Central memory CD8-positive, alpha-beta T cell (primary cell): ENCODE results near the gene NKX3-2.

Source experiments
- ATAC-seq: fragments of 150-1000 bp; cut with Tn5 transposase; replicated peaks from 2 replicates; pipeline ENCODE4 v1.10.0; 2022; ENCODE audit warnings: mild to moderate bottlenecking, moderate FRiP score, moderate number of reproducible peaks; ENCODE audit not compliant: poor library complexity, severe bottlenecking; ENCODE audit errors: extremely low read depth
- DNase-seq, 2 donors: peaks; one replicate each; pipeline ENCODE4 v3.0.0; 2021; ENCODE audit warnings: low spot score in 2 of 2
- H3K27ac Mint-ChIP-seq: one replicate; pipeline ENCODE4 v1.8.0; 2022; ENCODE audit warnings: low read depth, mild to moderate bottlenecking, moderate library complexity, mixed read lengths
- H3K27me3 Mint-ChIP-seq: one replicate; pipeline ENCODE4 v1.8.0; 2022; ENCODE audit warnings: mixed read lengths
- H3K36me3 Mint-ChIP-seq: one replicate; pipeline ENCODE4 v1.8.0; 2022; ENCODE audit warnings: mild to moderate bottlenecking, moderate library complexity, mixed read lengths; ENCODE audit not compliant: insufficient read depth
- H3K4me1 Mint-ChIP-seq: one replicate; pipeline ENCODE4 v1.8.0; 2022; ENCODE audit warnings: mixed read lengths
- H3K4me3 Mint-ChIP-seq: one replicate; pipeline ENCODE4 v1.8.0; 2022; ENCODE audit warnings: mild to moderate bottlenecking, moderate library complexity, mixed read lengths
- H3K9me3 Mint-ChIP-seq: one replicate; pipeline ENCODE4 v1.8.0; 2022; ENCODE audit warnings: mixed read lengths

The NKX3-2 gene

DNA sequence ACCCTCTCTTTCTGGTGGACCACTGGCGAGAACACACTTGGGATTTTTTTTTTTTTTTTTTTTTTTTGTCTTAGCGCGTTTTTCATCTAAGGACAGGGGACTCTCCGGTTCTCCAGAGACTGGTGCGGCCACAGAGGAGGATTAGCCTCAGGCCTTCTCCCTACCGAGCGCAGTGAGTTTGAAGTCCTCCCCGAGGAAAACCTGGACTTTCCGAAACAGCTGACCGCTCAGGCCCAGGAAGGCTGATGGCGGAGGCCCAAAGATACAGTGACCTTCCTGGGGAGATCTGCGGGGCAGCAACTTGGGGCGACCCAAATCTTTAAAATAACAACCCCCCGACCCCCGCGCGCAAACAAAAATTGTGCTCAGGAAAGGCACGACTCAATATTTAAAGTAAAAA lies 9.2 kb downstream of the NKX3-2 start:
- Mint-ChIP-seq H3K9me3 (peaks cover 6% of the 10 kb centered on the region), H3K4me1 (peaks cover 9% of the 10 kb centered on the region), H3K27ac (peak overlapping the region; percentile 19), H3K4me3 (no peak overlapping the region), H3K36me3 (peaks cover 7% of the 10 kb centered on the region), H3K27me3 (peaks cover 97% of the 10 kb centered on the region)
- no peak for DNase-seq
- no peak for ATAC-seq

DNA sequence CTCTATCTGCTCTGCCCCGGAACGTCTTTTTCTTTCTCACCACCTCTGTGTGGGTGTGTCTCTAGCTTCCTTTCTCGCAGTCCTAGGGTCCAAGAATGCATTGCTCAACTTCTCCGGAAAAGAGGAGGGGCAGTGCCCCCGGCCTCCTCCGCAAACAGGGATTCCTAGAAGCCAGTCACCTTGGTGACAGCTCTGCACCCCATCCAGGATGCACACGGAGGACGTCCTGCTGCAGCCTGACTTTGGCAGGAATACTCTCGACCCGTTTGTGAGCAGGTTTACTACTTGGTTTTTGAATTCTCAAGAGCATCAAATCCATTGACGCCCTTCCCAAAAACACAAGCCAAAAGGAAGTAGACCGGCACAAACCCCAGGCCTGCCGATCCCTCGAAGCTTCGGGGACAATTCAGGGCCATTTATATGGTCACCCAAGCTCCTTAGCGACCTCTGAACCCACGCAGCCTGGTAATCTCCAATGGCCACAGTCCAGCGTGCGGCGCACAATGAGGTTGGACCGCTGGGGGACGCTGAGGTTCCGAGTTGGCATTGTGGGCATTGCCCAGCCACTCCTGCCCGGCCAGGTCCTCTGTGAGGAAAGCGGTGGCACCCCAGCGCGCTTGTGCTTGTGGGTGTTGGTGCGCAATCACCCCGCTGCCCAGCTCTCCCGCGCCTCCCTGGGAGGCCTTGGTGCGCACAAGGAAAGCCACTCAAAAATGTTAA lies 9.8 kb downstream of the NKX3-2 start:
- Mint-ChIP-seq H3K4me3 (no peak overlapping the region), H3K9me3 (peaks cover 6% of the 10 kb centered on the region), H3K36me3 (peaks cover 9% of the 10 kb centered on the region), H3K4me1 (peaks cover 9% of the 10 kb centered on the region), H3K27me3 (peaks cover 97% of the 10 kb centered on the region), H3K27ac (no peak overlapping the region)
- DNase-seq (no peak), ATAC-seq (no peak)

DNA sequence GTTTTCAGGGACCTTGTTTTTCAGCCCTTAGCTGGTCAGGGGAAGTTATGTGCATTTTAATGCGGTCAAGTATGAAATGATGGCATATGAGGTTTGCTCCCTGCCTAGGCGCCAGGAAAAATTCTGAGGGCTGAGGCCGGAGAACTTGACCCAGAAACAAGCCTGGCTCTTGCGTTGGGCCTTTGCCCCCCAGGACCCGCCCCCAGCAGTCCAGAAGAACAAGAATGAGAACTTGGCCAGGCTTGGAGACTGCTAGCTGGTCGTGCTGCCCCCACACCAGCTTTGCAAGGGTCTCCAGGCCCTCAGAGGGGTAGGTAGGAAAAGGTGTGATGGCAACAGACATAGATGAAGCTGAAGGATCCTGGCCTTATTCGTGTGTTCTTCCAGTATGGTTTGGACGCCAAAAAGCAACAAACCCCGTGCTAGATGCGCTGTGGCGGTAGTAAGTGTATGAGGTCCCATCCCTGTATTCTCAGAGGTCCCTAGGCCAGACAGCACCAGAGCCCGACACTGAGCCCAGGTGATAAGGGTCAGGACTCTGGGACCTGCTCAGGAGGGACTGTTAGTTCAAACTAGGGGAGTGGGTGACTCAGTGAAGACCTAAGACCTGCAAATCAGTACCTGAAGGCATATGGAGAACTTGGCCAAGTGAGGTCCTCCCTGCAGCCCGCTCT lies 10.5 kb downstream of the NKX3-2 start:
- Mint-ChIP-seq H3K27me3 (peaks cover 97% of the 10 kb centered on the region), H3K27ac (no peak overlapping the region), H3K36me3 (peaks cover 9% of the 10 kb centered on the region), H3K4me1 (peaks cover 12% of the 10 kb centered on the region), H3K9me3 (peaks cover 6% of the 10 kb centered on the region), H3K4me3 (no peak overlapping the region)
- no peak for DNase-seq
- ATAC-seq: no peak

DNA sequence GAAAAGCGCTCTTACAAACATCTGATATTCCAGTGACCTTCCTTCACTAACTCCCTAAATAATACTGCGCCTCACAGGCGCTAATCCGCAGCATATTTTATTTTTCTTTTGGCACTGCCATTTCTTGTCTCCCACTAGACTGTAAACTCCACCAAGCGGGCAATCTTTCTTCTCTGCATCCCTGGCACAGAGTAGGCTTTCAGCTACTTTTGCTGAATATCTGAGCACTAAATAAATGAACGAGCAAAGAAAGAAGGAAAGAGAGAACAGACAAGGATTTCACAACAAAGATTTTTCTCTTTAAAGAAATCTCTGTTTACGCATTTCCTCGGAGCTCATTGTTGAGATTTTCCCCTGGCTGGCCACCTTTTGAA lies 12.7 kb downstream of the NKX3-2 start:
- H3K27me3 Mint-ChIP-seq: peaks cover 97% of the 10 kb centered on the region
- no peak overlapping the region for H3K4me3 Mint-ChIP-seq
- DNase-seq (no peak), ATAC-seq (no peak)
- no peaks in the 10 kb centered on the region for H3K9me3 Mint-ChIP-seq
- peaks cover 10% of the 10 kb centered on the region for H3K36me3 Mint-ChIP-seq
- H3K27ac Mint-ChIP-seq: no peak overlapping the region
- peaks cover 19% of the 10 kb centered on the region for H3K4me1 Mint-ChIP-seq

DNA sequence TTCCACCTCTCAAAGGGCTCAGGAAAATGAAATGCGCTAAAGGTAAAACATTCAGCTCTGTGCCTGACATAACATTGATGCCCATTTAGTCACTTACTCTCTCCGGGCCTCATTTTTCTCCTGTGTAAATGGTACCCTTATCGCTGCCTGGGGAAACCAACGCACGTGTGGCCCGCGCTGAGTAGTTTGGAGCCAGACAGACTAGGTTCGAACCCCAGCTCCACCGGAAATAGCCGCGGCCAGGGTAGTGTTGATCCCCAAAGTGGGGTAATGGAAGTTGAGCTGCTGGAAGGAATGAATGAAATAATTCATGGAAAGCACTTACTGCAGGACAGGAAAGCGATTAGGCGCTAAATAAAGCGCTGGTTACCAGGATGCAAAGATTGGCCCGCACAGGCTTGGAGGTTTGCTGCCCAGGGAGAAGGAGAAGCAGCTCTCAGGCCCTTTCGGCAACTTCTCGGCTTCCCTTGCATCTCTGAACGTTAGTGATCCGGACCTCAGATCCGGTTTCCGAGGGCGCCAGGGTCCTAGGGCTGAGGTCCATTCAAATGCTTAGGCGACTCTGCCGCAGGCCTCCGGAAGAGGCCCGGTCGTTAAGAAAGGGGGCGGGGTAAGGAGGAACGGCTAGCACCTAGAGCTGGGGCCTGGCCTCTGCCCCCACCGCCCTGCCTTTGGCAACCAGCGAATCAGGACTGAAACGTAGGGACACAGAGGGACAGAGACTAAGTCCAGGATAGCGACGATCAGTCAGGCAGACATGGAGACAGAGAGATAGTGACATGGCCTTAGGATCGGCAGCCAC lies 13.3 kb downstream of the NKX3-2 start:
- H3K9me3 Mint-ChIP-seq: no peaks in the 10 kb centered on the region
- peaks cover 96% of the 10 kb centered on the region for H3K27me3 Mint-ChIP-seq
- H3K4me3 Mint-ChIP-seq: no peak overlapping the region
- ATAC-seq (no peak), DNase-seq (no peak)
- no peak overlapping the region for H3K27ac Mint-ChIP-seq
- peaks cover 19% of the 10 kb centered on the region for H3K4me1 Mint-ChIP-seq
- H3K36me3 Mint-ChIP-seq: peaks cover 10% of the 10 kb centered on the region

DNA sequence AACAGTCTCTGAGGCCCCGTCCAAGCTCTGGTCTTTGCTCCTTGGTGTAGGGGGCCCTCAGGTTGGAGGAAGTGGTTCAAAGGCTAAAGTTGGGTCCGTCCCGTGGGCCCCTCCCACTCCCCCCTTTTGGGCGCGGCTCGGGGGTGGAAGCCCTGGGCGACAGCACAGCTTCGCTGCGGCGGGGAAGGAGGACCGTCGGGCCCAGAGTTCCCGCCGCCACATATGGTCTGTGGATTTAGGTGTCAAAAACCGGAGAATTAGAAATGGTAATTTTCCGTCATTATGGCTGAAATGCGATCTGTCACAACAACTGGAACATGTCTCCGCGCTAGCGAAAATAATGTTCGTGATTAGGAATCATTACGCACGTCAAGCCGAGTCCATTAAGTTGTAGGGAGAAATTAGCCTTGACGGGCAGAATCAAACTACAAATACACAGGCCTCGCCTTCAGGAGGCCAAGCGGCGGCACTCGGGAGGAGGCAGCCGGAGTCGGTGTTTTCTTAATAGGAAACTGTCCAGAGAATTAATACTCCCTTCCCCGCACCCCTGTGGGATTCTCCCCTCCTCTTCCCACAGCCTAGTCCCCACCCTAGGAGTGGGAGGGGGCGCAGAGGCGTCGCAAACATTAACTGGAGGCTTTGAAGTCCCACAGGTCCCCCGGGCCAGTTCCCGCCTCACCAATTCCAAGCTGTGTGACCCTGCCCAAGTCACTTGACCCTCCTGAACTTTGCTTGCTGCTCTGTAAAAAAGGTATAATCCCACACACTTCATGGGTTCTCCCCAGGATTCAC lies 15.0 kb downstream of the NKX3-2 start:
- H3K4me3 Mint-ChIP-seq: peak overlapping the region; percentile 55
- ATAC-seq (no peak), DNase-seq (no peak)
- peaks cover 7% of the 10 kb centered on the region for H3K36me3 Mint-ChIP-seq
- peaks cover 96% of the 10 kb centered on the region for H3K27me3 Mint-ChIP-seq
- H3K9me3 Mint-ChIP-seq: no peaks in the 10 kb centered on the region
- H3K4me1 Mint-ChIP-seq: peaks cover 19% of the 10 kb centered on the region
- no peak overlapping the region for H3K27ac Mint-ChIP-seq

DNA sequence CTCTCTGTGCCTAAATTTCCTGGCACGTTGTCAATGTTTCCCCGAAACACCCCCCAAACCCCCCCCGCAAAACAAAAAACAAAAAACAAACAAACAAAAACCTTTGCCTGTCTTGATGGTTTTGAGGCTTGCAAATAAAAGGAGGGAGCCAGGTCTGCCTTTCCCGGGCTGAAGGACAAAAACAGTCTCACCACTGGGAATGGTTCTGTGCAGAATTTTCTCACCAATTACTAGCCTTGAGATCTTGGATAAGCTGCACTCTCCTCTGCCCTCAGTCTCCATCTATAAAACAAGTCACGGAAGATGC lies 15.5 kb downstream of the NKX3-2 start:
- Mint-ChIP-seq H3K27me3 (peaks cover 96% of the 10 kb centered on the region), H3K36me3 (peaks cover 7% of the 10 kb centered on the region), H3K9me3 (no peaks in the 10 kb centered on the region), H3K27ac (no peak overlapping the region), H3K4me1 (peaks cover 19% of the 10 kb centered on the region), H3K4me3 (peak overlapping the region; percentile 55)
- DNase-seq: no peak
- no peak for ATAC-seq

DNA sequence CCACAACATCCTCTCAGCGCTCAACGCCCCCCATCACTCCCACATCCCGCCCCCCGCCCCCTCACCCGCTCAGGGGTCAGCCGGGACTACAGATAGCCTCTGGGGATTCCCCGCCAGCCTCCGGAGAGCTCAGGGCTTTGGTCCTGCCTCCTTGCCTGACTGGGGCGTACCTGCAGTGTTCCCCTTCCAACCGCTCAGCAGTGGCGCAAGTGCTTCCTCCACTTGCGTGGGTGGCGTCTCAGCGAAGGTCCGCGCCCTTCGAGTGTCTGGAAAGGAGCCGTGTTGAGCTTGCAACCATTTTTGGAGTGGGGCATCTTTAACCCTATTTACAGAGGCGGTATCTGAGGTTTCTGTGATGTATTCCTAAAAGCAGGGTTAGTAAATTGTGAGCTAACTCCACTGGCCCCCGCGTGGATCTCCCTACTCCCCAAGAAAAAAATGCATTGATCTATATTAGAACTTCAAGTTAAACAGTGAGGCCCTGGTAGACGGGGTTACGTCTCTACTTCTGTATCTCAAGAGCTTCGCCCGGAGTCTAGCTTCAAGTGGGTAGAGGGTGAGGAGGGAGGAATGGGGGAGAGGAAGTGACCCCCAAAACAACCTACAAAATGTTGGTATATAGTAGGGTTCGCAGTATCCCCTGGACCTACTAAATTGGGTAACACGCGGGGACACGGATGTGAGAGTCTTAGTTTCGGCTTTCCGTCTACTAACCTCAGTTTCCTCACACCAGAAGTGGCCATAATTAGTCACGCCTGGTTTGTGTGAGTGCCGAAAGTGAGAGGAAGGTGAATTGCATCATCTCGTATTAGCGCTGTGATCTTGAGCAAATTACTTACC lies 16.1 kb downstream of the NKX3-2 start:
- Mint-ChIP-seq H3K27ac (no peak overlapping the region), H3K36me3 (peaks cover 7% of the 10 kb centered on the region), H3K27me3 (peaks cover 96% of the 10 kb centered on the region), H3K4me3 (peak overlapping the region; percentile 55), H3K9me3 (no peaks in the 10 kb centered on the region), H3K4me1 (peaks cover 19% of the 10 kb centered on the region)
- DNase-seq (no peak), ATAC-seq (peak; percentile 40)

DNA sequence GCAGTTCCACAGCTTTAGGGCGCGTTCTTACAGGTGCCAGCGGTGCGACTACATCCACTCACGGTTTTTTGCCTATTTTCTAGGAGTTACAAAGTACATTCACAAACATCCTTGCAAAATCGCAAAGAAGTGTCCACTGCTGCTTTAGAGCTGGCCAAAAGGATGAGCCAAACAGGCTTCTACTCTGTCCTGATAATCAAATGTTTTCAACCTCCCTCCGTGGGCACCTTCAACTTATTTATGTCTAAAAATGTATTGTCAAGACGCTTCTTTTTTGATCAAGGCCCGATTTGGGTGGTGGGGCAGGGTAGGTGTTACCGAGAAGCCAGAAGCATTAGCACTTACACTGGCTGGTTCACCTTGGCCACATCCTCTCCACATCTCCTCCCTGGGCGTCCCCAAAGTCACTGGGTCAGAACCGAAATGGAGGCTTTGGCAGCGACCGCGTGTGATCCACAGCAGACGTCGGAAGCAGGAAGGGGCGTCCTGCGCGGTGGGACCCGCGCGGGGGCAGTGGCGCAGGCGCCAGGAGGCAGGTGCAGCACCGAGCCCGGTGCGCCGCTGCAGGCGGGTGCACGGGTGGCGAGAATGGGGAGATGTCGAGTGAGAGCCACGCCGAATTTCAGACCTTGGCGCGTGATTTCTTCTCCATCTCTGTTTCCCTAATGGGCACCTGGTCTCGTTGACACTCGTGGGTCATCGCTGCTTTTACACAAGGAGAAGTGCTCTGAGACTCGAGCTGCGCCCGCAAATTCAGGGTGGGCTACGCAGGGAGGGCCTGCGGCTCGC lies 16.9 kb downstream of the NKX3-2 start:
- H3K9me3 Mint-ChIP-seq: no peaks in the 10 kb centered on the region
- peaks cover 7% of the 10 kb centered on the region for H3K36me3 Mint-ChIP-seq
- peaks cover 99% of the 10 kb centered on the region for H3K27me3 Mint-ChIP-seq
- no peak overlapping the region for H3K27ac Mint-ChIP-seq
- peak; percentile 28 for ATAC-seq
- H3K4me1 Mint-ChIP-seq: peaks cover 19% of the 10 kb centered on the region
- DNase-seq: no peak
- peak overlapping the region; percentile 64 for H3K4me3 Mint-ChIP-seq

DNA sequence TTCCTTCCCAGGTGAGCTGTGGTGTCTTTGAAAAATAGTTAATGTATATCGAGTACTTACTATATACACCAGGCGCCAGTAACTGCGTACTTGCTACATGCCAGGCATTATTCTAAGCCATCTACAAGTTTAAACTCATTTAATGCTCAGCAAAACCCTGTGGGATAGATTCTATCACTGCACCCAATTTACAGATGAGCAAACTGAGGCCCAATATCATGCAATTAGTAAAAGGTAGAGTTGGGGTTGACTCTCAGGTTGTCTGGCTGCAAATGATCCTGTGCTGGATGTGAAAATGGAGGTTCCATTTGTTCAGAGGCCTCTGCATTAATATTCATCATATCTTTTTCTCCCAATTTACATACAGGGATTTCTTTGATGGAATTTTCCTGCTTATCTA lies 17.6 kb downstream of the NKX3-2 start:
- Mint-ChIP-seq H3K9me3 (no peaks in the 10 kb centered on the region), H3K36me3 (peaks cover 7% of the 10 kb centered on the region), H3K27me3 (peaks cover 99% of the 10 kb centered on the region), H3K4me3 (no peak overlapping the region), H3K27ac (no peak overlapping the region), H3K4me1 (peaks cover 19% of the 10 kb centered on the region)
- no peak for ATAC-seq
- DNase-seq: no peak

DNA sequence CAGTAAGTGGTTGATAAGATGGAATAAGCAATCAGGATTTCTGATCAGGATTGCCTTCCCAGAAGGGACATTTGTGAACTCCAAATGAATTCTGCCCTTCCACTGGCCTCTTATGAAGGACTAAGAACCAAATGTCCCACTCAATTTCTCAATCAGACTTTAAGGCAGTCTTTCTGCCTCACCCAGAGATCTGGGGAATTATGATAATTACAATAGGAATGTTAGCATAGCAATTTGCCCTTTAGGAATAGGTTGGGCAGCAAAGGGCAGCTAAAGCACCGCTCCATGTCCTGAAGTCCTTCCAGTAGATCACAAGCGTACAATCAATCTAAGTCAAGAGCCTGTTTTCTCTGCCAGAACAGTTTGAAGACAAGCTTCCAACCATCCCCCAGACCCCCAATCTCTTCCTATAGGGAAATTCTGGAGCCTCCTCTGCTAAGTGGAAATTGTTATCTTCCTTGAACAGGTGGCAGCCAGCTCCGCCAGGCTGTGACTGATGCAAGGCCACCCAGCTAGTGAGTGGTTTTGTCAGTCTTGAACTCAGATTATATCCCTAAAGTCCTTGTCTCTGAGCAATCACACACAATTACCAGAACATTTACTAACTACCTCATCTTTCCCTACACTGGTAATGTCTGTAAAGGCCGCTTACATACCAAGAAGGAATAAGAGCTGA lies 18.6 kb downstream of the NKX3-2 start:
- H3K36me3 Mint-ChIP-seq: peaks cover 6% of the 10 kb centered on the region
- H3K4me3 Mint-ChIP-seq: no peak overlapping the region
- H3K27ac Mint-ChIP-seq: no peak overlapping the region
- no peaks in the 10 kb centered on the region for H3K9me3 Mint-ChIP-seq
- peaks cover 19% of the 10 kb centered on the region for H3K4me1 Mint-ChIP-seq
- H3K27me3 Mint-ChIP-seq: peaks cover 98% of the 10 kb centered on the region
- ATAC-seq (no peak), DNase-seq (no peak)
